VCaP (cell line): Measurements from ENCODE around the gene TRIM69.
"Not testable (repeated sequence)": the region's sequence is repeated elsewhere in the genome, so short reads cannot be mapped to it uniquely, and the experiment has no call there.

ENCODE experiments used
- H3K27ac ChIP-seq: fragments of 450-650 bp; 2 replicates; pipeline ENCODE4 v1.5.1; 2017
- TF ChIP-seq, protein P1 (sequence below): fragments of 450-650 bp; conservative IDR thresholded peaks from 2 replicates; pipeline ENCODE4 v1.5.1; 2017; ENCODE audit warnings: mild to moderate bottlenecking, moderate library complexity

The TRIM69 gene

GRCh38 chr15:44727485-44728231 is 8.7 kb upstream of the TRIM69 start:
- TF ChIP-seq, protein P1, sequence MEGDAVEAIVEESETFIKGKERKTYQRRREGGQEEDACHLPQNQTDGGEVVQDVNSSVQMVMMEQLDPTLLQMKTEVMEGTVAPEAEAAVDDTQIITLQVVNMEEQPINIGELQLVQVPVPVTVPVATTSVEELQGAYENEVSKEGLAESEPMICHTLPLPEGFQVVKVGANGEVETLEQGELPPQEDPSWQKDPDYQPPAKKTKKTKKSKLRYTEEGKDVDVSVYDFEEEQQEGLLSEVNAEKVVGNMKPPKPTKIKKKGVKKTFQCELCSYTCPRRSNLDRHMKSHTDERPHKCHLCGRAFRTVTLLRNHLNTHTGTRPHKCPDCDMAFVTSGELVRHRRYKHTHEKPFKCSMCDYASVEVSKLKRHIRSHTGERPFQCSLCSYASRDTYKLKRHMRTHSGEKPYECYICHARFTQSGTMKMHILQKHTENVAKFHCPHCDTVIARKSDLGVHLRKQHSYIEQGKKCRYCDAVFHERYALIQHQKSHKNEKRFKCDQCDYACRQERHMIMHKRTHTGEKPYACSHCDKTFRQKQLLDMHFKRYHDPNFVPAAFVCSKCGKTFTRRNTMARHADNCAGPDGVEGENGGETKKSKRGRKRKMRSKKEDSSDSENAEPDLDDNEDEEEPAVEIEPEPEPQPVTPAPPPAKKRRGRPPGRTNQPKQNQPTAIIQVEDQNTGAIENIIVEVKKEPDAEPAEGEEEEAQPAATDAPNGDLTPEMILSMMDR = no peak
- H3K27ac ChIP-seq = peak overlapping the region; percentile 86

DNA sequence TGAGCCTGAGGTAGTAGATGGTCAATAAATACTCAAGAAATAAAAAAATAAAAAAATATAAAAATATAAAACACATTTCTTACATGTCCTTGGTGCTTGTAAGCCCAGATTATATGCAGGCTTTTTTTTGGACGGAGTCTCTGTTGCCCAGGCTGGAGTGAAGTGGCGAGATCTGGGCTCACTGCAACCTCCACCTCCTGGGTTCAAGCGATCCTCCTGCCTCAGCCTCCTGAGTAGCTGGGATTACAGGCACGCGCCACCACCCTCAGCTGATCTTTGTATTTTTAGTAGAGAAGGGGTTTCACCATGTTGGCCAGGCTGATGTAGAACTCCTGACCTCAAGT is 8.1 kb upstream of the TRIM69 start:
- peak overlapping the region; percentile 86 for H3K27ac ChIP-seq

DNA sequence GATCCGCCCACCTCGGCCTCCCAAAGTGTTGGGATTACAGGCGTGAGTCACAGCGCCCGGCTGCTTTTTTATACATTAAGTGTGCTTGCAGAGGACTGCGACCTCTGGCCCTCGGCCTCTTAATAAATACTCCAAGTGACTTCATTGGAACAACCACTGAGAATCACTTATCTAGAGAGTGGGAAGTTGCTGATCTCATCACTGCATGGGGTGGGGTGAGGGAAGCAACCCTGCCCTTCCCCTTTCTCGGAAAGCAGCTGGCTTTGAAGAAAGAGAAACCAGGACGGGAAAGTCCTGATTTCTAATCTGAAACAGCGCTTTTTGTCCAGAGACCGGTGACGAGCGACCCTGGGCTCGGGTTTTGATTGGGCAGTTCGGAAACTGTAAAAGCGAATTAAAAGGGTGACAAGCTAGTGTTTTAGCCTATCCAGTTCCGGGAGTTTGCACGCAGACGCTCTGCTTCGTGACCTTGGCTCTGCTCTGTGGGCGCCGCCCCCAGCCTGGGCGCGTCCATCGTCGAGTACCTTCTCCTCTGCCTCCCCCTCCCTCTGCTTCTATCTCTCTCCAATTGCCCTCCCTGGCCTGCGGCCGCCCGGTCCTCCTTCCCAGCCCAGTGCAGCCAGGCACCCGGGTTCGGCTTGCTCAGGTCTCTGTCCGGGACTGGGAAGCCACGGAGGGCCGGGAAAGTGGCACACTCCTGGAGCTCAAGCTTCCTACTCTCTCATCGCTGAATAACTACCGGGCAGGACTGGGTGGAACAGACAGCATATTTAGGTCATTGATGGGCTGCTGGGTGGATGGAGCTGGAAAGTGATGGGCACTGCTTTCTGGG is 7.5 kb upstream of the TRIM69 start:
- TF ChIP-seq, protein P1 = no peak

GRCh38 chr15:44729408-44730127 is 6.8 kb upstream of the TRIM69 start:
- TF ChIP-seq, protein P1 = no peak
- peak overlapping the region; percentile 86 for H3K27ac ChIP-seq

More for the DNA sequence above, 7.5 kb upstream of the TRIM69 start:
- peak overlapping the region; percentile 86 for H3K27ac ChIP-seq

- TF ChIP-seq, protein P1 = no peak
- H3K27ac ChIP-seq = no peak overlapping the region
Measured at GRCh38 chr15:44734839-44735481, 1.4 kb upstream of the TRIM69 start.

GRCh38 chr15:44735482-44736180 is 697 bp upstream of the TRIM69 start:
- TF ChIP-seq, protein P1 = no peak

GRCh38 chr15:44738340-44738984 is 2.1 kb downstream of the TRIM69 start:
- TF ChIP-seq, protein P1 = peak; percentile 77
- H3K27ac ChIP-seq = no peak overlapping the region

More at GRCh38 chr15:44735482-44736180, 697 bp upstream of the TRIM69 start:
- H3K27ac ChIP-seq = no peak overlapping the region

GRCh38 chr15:44739222-44739847 is 3.0 kb downstream of the TRIM69 start:
- not testable (repeated sequence) for H3K27ac ChIP-seq

DNA sequence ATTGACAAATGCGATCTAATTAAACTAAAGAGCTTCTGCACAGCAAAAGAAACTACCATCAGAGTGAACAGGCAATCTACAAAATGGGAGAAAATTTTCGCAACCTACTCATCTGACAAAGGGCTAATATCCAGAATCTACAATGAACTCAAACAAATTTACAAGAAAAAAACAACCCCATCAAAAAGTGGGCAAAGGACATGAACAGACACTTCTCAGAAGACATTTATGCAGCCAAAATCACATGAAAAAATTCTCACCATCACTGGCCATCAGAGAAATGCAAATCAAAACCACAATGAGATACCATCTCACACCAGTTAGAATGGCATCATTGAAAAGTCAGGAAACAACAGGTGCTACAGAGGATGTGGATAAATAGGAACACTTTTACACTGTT is 7.1 kb downstream of the TRIM69 start:
- H3K27ac ChIP-seq = not testable (repeated sequence)
